ENCODE results near the gene TCF15.
"Not testable (repeated sequence)": the region's sequence is repeated elsewhere in the genome, so short reads cannot be mapped to it uniquely, and the experiment has no call there.

The TCF15 gene

GRCh38 chr20:609371-609964 is 641 bp downstream of the TCF15 start:
- no peak for DNase-seq

DNA sequence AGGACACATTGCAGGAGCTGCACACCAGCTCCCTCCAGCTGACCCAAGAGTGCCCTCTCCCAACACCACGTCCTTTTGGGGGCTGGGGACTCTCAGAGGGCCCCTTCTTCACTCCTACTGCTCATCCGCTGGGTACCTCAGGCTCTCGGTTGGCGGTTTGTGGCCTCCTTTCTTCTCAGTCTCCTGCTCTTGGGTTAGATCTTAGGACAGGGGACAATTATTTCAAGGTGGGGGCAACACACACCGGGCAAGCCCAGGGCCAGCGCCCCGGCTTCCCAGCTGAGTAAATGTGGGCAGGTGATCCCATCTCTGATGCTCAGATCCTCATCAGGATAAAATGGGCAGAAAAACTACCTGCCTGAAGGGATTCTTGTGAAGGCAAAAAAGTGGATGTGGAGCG is 1.1 kb downstream of the TCF15 start:
- DNase-seq: no peak

DNA sequence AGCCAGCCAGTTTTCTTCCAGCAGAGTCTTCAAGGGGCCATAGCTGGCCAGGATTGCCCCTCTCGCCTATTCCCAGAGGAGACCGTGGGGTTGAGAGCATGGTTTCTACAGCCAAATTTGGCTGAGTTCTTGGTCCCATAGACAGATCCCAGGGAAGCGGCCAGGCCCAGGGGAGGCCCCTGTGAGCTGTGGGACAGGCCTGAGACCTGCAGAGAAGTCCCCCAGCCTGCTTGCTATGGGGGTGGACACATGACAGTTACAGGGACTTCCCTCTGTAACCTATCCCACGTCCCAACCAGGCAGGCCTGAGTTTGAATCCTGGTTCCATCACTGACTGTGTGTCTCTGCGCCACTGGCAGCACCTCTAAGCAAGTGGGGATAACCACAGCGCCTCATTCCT is 2.6 kb downstream of the TCF15 start:
- no peak for DNase-seq

DNA sequence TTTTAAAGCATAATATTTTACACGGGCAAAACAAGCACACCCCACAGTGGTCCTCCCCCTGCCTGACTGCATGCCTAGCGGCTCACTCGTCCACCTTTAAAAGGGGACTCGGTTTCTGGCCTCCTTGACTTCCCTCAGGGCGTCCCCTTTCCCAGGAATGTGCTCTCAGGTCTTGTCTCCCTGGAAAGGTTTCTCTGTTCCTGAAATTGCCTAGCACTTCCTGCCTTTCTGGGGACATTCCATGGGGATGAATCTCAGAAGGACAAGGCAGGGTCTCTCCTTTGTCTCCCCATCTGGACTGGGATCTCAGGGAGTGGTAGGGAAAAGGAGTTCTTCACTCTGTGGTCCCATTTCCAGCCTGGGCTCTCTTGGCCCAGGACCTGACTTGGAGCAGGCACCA is 4.9 kb downstream of the TCF15 start:
- DNase-seq: peak; percentile 4

GRCh38 chr20:603116-603640 is 6.9 kb downstream of the TCF15 start:
- no peak for DNase-seq

- DNase-seq: no peak
Measured at GRCh38 chr20:602111-602970, 7.8 kb downstream of the TCF15 start.

GRCh38 chr20:600736-601135 is 9.4 kb downstream of the TCF15 start:
- no peak for DNase-seq

- no peak for DNase-seq
Measured at GRCh38 chr20:600141-600540, 10.0 kb downstream of the TCF15 start.

GRCh38 chr20:598133-598850 is 11.8 kb downstream of the TCF15 start:
- no peak for DNase-seq

DNA sequence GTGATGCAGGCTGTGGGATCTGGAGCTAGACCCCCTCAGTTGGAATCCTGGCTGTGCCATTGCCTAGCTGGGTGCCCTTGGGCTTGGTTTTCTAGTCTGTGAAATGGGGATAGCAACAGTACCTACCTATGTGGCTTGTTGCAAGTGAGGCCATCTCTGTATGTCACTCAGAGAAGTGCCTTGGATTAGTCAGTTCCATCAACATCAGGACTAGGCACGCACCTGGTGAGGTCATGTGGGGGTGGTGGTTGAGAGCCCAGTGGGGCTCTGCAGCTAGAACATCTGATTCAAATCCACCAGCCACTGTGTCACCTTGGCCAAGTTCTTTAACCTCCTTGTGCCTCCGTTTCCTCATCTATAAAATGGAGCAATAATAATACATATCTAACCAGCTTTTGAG is 12.5 kb downstream of the TCF15 start:
- no peak for DNase-seq

DNA sequence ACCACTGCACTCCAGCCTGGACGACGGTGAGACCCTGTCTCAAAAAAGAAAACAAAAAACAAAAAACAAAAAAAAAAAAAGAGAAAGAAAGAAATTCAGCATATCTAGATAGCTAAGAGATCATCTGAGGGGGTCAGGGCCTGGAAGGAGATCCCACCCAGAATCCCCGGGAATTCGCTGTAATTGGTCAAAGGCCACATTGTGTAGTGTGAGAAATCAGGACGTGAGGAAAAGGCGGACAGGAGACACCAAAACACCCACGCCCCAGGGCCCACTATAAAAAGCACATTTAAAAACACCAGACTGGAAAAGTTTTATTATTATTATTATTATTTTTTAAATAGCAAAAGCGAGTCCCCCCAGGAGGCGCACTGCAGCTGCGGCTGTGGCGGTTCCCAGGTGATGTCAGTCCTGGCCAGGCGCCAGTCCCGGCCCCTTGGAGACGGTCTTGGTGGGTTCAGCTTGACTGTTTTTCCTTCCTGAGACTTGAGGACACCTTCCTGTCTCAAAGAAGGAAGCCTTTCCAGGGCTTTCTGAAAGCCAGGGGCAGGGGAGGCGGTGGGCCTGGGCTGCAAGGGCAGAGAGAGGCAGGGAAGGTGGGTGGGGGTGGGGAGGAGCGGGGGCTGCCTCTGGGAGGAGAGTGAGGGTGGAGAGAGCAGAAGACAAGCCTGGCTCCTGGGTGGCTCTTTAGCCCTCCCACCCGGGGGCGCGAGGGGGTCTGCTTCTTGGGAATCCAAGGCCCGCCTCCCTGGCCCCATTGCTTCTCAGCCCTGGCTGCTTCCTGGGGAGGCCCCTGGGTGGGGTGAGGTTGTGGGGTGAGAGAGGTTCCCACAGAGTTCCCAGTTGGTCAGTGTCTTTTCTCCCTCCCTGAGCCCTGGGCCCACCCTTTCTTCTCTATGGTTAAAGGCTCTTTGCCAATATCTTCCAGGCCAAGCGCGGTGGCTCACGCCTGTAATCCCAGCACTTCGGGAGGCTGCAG is 14.5 kb downstream of the TCF15 start:
- DNase-seq: no peak

GRCh38 chr20:592506-592905 is 17.6 kb downstream of the TCF15 start:
- DNase-seq: no peak

- no peak for DNase-seq
Measured at GRCh38 chr20:591941-592340, 18.2 kb downstream of the TCF15 start.

- DNase-seq: no peak
Measured at GRCh38 chr20:588932-589672, 21.0 kb downstream of the TCF15 start.

DNA sequence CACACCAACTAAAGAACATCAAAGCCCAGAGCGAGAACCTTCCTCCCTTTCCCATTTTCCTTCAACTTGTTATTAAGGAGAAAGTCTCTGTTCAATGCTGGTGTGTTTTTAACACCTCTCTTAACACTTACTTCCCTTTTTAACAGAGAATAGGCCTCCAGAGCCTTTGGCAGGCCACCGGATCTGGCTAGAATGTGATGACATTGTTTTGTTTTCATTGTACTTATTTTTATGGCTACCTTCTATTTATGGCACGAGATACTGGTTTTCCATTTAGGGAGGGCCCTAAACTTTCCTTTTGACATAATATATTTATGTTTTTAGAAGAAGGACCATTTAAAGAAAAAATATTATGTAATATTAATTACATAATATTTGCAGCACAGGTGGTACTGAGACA is 21.6 kb downstream of the TCF15 start:
- DNase-seq: no peak

GRCh38 chr20:584971-585301 is 25.2 kb downstream of the TCF15 start:
- DNase-seq: no peak

DNA sequence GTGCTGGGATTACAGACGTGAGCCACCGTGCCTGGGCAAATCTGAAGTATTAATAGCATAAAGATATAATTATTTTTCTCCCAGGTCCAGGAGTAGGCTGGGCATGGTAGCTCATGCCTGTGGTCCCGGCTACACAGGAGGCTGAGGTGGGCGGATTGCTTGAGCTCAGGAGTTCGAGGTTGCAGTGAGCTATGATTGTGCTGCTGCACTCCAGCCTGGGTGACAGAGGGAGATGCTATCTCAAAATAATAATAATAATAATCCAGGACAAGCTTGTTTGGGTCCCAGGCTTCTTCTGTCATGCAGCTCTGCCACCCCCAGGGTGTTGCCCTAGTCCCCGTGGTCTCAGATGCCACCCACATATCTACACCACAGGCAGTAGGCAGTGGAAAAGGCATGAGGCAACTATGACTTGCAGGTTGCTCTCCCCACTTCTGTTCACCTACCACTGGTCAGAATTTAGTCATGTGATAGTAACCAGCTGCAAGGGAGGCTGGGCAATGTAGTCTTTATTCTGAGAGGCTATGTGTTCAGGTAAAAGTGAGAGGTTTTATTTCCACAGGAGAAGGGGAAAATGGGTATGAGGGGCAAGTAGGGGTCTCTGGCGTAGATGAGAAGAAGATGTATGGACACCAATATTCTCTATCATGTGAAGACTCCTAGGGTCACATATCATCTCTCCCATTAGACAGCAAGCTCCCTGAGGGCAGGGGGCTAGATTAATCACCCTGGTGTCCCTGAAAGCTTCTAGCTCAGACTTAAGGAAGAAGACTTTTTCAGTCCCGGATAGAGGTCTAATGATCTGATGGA is 25.7 kb downstream of the TCF15 start:
- DNase-seq: no peak

GRCh38 chr20:582204-582603 is 27.9 kb downstream of the TCF15 start:
- no peak for DNase-seq

GRCh38 chr20:578940-579690 is 31.0 kb downstream of the TCF15 start:
- not testable (repeated sequence) for DNase-seq

DNA sequence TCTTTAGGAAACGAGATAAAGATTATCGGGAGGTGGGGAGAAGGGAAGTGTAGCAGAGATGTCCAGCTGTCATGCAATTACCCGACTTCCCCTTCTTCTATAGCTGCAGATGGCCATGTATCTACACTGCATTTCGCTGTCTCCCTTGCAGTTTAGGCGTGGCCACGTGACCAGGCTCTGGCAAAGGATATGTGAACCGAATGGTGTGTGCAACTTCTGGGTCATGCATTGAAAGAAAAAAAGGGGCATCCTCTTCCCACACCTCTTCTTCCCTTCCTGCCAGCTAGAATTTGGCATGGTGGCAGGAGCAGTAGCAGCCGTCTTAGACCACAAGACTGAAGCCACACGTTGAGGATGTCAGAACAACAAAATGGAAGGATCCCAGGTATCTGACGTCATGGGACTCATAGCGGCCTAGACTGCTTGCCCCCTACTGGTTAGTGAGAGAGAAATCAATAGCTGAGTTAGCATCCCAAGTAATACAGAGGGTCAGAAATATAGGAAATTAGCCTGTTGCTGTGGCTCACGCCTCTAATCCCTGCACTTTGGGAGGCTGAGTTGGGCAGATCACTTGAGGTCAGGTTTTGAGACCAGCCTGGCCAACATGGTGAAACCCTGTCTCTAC is 32.8 kb downstream of the TCF15 start:
- DNase-seq: peak; percentile 15
